ENCODE data around the gene DCTD.

DCTD gene

DNA sequence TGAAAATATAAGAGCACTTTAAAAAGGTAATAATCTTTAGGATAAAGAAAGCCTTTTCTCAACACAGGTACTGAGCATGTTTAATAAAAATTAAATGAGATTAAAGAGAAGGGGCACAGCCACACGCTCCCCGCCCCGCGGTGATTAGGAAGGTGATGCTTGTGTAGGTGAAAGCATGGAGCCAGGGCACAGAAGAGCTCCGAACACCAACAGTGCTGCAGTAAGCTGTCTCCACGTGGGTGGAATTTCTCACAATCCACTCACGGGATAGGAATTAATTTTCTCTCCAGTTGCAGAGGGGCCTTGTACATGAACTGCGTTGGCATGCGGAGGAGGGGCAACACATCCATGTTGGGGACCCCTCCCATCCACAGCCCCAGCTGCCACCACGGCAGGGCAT is 27.0 kb downstream of the DCTD start:
- DNase-seq = no peak

DNA sequence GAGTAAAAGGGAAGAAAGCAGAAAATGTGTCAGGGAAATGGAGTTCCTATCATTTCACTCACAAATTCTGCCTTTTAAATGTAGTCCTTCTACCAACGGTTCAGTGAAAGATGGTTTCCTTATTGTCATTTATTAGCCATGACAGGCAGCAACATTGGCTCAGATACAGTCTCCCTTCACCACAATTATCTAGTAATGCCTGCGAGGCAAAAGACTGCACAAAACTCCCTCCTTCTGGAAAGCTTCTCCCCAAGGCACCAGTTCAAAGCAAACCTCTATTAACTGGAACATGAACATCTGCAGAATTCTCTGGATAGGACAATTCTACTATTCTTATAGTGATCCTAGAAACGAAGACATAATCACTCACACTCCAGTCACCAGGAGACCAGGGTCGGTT is 28.3 kb downstream of the DCTD start:
- no peak for DNase-seq

DNA sequence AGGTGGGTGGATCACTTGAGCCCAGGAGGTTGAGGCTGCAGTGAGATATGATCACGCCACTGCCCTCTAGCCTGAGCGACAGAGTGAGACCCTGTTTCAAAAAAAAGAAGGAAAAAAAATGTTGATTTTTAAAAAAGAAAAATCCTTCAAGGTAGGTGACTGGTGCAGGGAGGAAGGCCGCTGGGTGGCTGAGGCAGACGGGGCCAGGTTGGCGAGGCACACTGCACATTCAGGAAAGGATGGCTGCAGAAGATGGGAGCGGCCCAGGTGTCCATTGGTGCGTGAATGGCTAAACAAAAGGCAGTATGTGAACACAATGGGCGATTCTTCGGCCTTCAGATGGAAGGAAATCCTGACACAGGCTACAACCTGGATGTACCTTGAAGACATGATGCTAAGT is 30.4 kb downstream of the DCTD start:
- no peak for DNase-seq

DNA sequence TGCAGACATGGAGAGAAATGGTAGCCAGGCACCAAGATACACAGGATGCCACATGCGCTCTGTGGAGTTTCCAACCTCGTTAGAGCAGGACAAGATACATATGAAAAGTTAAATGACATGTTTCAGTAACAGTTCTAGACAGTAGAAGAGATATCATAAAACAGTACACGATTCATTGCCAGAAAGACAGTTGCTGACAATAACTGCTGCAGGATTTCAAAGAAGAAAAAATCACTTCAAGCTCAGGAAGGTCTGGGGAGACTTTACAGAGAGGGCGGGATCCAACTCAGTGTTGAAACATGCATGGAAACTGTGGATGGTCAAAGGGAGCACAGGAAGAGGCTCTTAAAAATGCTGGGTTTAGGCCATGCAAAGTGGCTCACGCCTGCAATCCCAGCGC is 31.0 kb downstream of the DCTD start:
- DNase-seq = no peak

DNA sequence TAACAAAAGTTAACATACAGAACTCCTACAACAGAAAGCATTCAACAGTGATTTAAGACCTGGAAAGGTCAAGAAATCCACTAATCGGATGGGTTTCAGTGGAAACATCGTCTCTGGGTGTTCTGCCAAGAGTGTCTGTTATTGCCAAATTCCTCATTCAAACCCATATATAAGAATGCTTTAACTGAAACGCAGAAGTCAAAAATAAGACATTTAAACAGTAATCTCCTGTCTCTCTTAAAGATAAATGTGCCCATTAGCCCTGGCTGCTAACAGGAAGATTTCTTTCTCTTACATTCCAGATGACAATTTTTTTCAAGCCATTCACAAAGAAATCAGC is 31.5 kb downstream of the DCTD start:
- no peak for DNase-seq

DNA sequence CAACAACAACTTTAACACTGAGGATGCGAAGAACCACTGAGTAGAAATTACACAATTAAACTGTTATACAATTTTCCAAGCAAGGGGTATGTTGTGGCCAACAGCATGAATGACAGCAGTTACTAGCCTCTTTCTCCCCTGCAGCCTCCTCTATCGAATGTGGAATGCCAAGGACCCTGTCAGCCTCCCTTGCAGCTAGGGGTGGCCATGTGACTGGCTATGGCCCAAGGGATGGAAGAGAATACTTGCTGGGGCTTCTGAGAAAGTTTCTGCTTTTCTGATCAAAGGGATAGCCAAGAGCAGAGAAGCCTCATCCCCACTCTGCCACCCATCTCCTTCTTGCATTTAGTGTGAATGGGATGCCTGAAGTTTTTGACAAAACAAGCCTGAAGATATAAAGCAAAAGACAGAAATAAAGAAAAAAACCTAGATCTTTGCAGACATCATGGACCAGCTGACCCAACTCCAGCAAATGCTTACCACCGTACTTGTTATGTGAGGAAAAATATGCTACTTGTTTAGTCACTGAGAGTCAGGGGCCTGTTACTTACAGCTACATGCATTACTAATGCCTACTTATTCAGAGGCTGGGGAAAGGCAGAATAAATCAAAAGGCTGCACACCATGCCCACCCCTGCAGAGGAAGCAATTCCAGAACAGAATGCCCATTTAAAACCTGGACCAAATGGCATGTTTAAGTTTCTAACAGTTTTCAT is 32.0 kb downstream of the DCTD start:
- no peak for DNase-seq

DNA sequence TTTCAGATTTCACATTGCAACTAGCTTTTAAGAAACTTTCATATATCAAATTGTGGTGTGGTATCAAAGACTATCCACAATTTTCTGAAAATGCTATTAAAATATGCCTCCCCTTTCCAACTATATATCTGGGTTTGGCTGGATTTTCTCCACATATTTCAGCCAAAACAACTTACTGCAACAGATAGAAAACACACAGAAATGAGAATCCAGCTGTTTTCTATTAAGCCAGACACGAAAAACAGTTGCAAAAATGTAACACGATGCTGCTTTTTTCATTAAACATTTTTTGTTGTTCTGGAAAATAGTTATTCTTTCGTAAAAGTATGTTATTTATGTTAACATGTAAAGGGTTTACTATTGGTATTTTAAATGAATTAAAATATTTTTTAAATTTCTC is 33.1 kb downstream of the DCTD start:
- no peak for DNase-seq

DNA sequence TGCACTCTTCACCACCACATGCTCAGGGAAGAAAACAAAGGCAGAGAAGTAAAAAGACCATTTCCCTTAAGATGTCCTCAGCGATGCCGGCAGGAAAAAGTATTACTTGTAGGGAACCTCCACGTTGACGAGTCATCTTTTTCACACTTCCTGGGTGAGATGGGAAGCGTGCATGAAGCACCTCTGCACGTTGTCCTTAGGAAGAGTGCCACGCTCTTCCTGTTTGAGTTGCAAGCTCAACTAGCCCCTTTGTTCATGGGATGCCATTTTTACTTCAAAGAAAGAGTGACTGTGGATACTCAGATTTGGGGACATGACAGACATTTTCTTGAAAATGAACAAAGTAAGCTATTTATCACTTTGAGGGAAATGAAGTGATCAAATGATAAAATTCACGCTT is 33.8 kb downstream of the DCTD start:
- DNase-seq = no peak

DNA sequence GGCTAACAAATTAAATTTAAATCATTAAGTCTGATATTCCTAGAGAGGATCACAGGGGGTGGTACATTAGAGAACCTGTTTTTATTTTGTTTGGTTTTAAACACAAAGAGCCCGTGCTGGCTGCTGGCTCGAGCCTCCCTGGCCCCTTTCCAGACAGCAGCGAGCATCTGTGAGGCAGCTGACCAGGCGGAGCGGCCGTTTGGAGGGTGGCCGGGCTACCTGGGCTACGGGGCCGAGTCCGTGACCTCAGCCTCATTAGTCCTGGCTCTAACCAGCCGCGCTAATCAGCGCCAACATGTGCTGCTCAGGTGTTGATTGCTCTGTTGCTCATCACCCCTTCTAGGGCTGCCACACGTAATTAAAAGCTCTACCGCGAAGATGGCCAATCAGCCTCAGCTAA is 35.3 kb downstream of the DCTD start:
- no peak for DNase-seq

DNA sequence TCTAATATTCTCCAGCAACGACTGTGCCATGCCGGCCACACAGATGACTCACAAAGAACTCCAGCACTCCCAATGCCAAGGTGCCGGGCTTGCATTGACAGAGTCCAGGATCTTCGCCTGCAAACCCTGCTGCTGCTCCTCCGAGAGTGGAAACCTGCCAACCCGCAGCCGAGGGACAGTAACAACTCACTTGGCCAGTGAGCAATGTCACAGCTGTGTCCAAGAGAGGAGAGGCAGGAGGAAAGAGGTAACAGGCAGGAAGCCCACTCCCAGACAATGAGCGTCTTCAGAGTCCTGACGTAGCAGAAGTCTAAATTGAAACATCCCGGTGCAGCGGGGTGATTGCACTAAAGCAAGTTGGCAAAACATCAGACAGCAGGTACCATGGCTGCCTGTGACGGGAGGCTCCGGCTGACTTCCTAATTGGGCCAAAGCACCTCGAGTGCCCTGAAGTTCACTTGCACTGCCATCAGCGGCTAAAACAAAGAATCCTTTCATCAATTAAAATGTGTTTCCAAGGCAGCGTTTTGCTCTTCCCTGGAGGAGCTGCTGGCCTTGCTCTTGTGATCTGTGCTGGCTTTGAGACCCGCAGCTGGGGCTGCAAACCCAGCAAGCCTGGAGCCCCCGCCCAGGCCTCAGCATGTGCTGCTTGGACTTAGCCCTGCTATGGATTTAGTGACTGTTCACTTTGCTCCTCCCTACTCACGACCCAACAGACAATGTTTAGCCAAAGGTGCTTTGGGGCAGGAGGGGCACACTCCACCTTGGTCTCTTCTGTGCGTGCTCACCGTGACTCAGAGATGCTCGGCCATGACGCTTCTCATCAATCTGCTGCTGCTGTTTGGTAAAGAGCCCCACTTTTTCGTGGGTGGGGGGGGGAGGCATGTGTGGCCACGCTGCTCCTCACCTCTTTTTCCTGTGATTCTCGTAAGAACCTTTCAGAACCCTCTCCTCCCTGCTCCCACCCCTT is 36.5 kb downstream of the DCTD start:
- DNase-seq = no peak

DNA sequence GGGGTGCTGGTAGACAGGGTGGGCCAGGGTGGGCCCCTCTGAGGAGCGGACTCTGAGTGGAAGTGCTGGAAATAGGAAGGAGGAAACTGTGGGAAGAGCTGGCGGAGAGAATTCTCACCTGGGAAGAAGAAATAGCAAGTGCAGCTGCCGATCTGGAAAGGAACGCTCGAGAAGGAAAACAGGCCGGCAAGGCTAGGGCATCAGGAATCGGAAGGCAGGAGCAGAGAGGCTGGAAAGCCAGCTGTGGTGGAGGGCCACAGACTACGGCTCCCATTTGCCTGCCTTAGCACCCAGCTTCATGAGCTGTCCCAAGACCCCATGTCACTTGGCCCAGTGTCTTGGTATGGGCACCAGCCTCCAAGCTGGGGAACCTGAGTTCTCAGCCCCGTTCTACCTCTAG is 37.3 kb downstream of the DCTD start:
- DNase-seq = no peak

DNA sequence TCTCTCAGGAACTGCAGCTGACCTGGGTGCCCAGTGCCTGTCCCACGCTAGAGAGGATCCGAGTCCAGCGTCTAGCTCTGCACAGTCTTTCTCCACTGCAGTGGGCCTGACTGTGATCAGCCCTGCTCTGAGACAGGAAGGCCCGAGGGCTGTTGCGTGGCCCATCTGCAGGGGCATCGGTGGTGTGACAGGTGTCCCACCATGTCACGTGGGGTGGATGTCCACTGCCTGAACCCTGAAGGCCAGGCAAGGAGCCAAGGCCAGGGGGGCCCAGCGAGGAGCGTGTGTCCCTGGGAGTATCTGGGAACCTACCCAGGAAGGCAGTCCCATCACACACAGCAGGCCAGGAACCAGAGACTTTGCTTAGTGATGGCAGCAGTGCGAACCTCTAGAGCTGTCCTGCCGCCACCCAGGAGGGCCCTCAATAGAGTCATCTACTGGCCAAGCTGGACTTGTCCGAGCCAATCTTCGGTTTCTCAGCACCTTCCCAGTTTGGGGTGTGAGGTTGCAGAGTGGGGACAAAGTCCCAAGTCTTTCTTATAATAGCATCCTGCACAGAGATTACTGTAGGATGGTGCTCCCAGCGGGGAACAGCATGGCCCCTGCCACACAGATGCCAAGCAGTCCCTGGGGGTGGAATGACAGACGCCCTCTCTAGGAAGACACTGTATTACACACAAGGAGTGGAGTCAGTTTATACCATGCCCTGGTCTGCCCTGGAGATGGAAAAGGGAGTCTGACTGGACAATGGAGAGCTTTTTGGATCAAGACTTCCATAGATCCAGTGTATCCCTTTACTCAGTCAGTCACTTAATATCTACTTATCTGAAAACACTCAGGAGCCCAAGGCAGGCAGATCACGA is 38.3 kb downstream of the DCTD start:
- DNase-seq = no peak

DNA sequence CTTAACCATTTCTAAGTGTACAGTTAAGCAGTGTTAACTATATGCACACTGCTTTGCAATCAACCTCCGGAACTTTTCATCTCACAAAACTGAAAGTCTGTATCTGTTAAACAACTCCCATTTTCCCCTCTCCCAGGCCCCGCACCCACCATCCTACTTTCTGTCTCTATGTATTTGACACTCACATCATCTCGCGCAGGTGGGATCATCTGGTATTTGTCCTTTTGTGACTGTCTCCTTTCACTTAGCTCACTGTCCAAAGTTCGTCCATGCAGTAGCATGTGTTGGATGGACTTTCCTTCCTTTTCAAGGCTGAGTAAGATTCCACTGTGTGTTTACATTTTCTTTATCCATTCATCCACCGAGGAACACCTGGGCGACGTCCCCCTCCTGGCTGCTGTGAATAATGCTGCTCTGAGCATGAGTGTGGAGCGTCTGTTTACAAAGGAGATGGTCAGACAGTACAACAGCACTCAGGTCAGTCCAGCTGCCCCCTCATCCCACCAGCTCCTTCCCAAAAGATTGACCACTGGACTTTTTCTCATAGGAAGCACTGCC is 39.8 kb downstream of the DCTD start:
- DNase-seq = no peak

DNA sequence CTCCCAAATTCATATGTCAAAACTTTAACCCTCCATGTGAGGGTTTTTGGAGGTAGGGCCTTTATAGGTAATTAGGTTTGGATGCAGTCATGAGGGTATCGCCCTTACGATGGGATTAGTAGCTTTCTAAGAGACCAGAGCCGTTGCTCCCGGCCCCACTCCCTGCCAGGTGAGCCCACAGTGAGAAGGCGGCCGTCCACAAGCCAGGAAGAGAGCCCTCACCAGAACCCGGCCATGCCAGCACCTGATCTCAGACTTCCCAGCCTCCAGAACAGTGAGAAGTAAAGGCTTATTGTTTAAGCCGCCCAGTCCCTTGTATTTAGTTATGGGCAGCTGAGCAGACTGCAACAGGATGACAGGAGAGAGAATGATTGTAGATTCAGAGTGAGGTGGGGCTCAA is 40.8 kb downstream of the DCTD start:
- DNase-seq = no peak

DNA sequence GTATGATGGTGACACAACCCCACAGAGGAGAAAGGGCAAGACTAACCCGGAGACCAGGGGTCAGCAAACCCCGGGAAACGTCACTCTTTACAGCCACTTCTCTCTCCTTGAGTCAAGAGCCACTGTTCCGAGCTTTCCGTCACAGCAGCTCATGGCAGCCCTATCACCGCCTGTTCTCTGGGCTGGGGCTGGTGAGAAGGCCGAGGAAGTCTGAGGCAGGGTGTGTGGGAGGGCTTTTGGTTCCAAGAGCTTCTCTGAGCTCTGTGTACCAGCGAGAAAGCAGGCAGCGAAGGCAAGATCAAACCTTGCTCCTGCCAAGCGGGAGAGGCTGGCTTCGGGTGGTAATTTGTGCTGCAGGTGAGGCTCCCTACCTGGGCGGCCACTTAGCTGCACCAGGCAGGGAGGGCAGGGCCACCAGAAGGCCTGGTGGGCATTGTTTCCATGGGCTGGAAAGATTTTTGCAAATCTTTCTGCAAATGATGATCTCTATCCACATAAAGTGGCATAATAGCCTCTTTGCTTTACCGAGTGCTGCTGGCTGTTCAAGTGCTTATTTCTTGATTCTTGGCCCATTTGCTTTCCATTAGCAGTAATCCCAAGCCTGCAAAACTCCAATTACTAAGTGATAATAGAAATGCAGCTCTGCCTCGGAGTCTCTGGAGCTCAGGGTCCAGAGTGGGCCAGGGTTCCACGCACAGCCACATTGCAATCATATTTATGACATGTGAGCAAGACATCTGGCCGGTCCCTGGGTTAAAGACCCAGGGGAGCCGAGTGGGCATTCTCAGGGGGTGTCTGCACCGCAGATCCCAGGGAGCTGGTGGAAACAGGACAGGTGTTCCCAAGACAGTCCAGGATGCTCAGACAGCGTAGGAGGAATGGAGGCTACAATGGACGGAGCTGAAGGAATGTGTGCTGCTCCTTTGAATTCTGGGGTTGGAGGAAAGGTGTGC is 41.5 kb downstream of the DCTD start:
- no peak for DNase-seq

DNA sequence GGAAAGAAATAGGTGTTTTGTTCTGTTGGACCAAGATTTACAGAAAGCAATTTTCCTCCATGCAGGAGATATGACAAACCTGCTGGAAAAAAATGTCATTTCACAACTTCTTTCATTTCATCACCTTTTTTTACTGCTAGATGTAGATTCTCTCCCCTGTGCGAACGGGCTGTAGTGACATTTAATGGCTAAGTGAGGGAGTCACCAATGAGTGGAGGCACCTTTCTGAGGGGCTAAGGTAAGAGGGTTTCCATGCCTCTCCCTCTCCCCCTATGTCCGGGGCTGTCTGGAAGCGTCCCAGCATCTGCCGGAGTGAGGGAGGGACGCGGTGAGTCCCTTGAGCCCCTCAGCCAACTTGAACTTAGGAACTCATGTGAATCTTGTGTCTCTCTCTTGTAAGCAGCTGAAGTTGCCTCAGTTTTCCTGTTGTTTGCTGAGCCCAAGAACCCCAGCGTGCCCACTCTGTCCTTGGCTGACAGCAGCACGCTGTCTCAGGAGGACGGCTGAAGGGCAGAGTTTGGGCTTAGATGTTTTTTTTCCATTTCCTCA is 42.3 kb downstream of the DCTD start:
- no peak for DNase-seq

DNA sequence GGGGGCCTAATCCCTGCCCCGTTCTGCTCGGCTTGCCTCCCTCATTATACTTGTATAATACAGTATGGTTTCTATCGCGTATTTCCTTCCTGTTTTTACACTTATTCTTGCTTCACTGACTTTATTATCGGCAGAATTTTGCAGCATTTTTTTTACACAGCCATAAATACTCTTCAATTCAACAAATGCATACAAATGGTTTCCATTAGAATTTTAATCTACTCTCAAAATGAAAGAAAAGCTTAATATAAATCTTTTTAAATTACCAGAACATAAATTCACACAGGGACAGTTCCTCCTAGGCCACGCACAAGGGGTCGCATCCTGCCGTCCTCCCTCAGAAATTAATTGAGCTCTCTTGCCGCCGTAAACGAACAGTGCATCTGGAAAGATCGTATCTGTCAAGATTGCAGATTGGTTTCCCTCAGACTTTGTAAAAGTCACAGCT is 42.9 kb downstream of the DCTD start:
- DNase-seq = no peak

DNA sequence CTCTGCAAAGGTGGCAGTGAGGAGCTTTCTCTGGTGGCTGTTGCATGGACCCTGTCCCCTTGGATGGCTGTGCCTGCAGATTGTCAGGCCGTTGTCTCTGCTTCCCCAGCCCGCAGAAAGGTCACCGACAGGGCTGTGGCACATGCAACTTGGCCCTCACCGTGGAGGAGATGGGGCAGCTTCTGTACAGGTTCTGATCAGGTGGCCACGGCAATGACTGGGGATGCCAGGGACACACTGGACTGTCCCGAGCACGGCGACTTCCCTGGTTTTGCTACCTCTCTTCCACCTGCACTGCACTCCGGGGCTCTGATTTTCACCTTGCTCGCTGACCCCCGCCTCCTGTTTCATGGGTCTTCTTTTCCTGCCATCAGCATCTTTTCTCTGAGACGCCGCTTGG is 43.5 kb downstream of the DCTD start:
- no peak for DNase-seq

DNA sequence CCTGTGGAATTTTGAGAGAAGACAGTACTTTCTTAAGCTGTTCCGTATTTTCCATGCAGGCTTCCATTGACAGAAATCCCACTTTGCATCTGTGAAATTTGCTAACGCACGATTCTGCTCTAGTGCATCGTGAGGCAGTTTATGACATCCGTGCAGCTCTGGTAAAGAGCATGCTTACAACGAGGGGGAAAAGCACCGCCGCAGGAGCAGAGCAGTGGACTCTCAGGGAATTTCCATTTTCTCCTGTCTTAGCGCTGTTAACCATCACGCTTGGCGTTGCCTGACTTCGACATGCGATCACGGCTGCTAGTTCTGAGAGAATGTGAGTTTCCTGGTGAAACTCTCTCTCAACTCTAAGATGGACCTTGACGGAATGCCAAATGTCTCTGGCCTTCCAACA is 43.9 kb downstream of the DCTD start:
- DNase-seq = no peak

DNA sequence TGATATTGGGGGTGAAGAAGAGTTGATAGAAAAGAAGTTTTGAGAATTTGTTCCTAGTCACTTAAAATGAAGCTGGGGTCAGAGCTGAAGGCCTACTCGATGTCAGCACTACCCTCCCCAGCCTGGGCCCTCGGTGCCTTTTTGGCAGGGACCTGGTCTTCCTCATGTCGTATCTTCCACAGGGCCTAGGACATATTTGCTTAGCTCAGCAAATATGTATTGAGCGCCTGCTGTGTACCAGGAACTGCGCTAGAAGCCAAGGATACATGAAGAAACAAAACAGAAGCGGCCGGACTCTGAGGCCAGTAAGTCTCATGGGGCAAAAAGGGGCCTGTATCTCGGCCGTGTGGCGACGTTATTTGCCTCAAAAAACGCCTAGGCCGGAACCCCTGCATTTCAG is 44.3 kb downstream of the DCTD start:
- DNase-seq = no peak

DNA sequence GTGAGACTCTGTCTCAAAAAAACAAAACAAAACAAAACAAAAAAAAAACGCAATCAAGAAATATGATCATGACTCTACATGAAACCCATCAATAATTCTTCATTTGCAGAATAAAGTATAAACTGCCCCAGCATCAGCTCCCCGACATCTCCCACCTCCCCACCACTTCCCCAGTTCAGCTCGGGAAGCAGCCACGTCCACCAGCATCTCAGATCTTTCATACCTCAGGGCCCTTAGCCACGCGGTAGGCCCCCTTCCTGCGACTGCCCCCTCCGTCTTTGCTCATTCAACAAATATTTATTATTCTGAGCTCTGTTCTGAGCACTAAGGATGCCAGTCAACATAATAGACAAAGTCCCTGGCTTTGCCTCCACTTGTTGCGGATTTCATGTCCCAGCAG is 45.6 kb downstream of the DCTD start:
- DNase-seq = no peak

DNA sequence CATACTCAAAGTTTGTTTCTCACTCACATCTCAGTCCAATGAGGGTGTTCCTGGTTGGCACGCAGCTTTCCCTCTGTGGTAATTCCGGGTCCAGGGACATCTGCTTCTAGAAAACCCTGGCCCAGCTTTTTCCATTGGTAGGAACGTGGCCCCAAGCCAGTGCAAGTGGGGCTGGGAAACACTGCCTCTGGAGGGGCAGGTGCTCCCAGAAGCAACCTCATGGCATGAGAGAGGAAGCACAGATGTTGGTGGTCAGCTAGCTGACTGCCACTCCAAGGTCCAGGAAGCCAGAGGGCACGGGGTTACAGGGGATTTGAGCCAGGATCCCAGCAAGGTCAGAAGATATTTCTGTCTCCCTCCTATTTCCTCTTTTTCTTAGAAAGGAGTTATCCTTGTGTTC is 47.5 kb downstream of the DCTD start:
- DNase-seq = no peak

Measured in activated naive CD4-positive, alpha-beta T cell treated with Interleukin-2 at 50 U/mL for 16 hours (primary cell).